Mesenchymal stem cell (in vitro differentiated cells and primary cell): ENCODE results near the gene DPP3. TPM values are rescaled to one million over a fixed set of nuclear protein-coding genes. Genes with fewer than 3 reads are reported as not detected.
A peak's percentile ranks its signal among the peaks of the same experiment; 100 is the strongest.
"Not testable (repeated sequence)": the region's sequence is repeated elsewhere in the genome, so short reads cannot be mapped to it uniquely, and the experiment has no call there.

Experiments
- DNase-seq: peaks from one replicate; pipeline ENCODE4 v3.0.0-alpha.2; 2013
- H2AFZ ChIP-seq: one replicate; pipeline ENCODE4 v1.6.1; 2013; ENCODE audit warnings: low read depth, mild to moderate bottlenecking, control low read depth, inconsistent platforms, low read length, moderate library complexity
- H2AK5ac ChIP-seq: 2 replicates; pipeline ENCODE4 v1.6.1; 2013; ENCODE audit warnings: low read length, moderate library complexity, mild to moderate bottlenecking, inconsistent platforms; ENCODE audit not compliant: severe bottlenecking
- H2BK120ac ChIP-seq: one replicate; pipeline ENCODE4 v1.6.1; 2013; ENCODE audit warnings: low read depth, mild to moderate bottlenecking, inconsistent platforms, low read length, moderate library complexity
- H2BK12ac ChIP-seq, 2 experiments: one replicate each; pipeline ENCODE4 v1.6.1; 2013; ENCODE audit warnings: inconsistent platforms in 2 of 2, low read length in 2 of 2, mild to moderate bottlenecking in 2 of 2, moderate library complexity in 2 of 2, control low read depth in 1 of 2
- H2BK15ac ChIP-seq: one replicate; pipeline ENCODE4 v1.6.1; 2013; ENCODE audit warnings: mild to moderate bottlenecking, low read depth, inconsistent platforms; ENCODE audit not compliant: poor library complexity, severe bottlenecking
- H2BK5ac ChIP-seq: 2 replicates; pipeline ENCODE4 v1.6.1; 2013; ENCODE audit warnings: low read depth, mild to moderate bottlenecking, low read length, control low read depth, inconsistent platforms; ENCODE audit not compliant: poor library complexity, severe bottlenecking
- H3K14ac ChIP-seq, 2 experiments: one replicate each; pipeline ENCODE4 v1.6.1; 2013; ENCODE audit warnings: inconsistent platforms in 2 of 2, low read length in 2 of 2, control low read depth in 1 of 2, mild to moderate bottlenecking in 1 of 2, moderate library complexity in 1 of 2
- H3K18ac ChIP-seq, 2 experiments: one replicate each; pipeline ENCODE4 v1.6.1; 2013; ENCODE audit warnings: inconsistent platforms in 2 of 2, low read length in 2 of 2, control low read depth in 1 of 2, low read depth in 1 of 2, mild to moderate bottlenecking in 1 of 2
- H3K23ac ChIP-seq, 2 experiments: one replicate each; pipeline ENCODE4 v1.6.1; 2013; ENCODE audit warnings: inconsistent platforms in 2 of 2, low read length in 2 of 2, mild to moderate bottlenecking in 2 of 2, moderate library complexity in 2 of 2, control low read depth in 1 of 2
- H3K27ac ChIP-seq: 2 replicates; pipeline ENCODE4 v1.5.1; 2013; ENCODE audit warnings: mild to moderate bottlenecking, moderate library complexity, low read length, control low read depth, inconsistent platforms; ENCODE audit not compliant: poor library complexity, severe bottlenecking
- H3K27me3 ChIP-seq, 2 experiments: 2 replicates each; pipeline versions ENCODE4 v1.6.1 to v1.7.0; 2013; ENCODE audit warnings: low read length in 2 of 2, mild to moderate bottlenecking in 2 of 2, moderate library complexity in 2 of 2, control low read depth in 1 of 2, inconsistent platforms in 1 of 2; ENCODE audit not compliant: control insufficient read depth in 1 of 2, insufficient read depth in 1 of 2
- H3K36me3 ChIP-seq, 2 experiments: 2 replicates each; pipeline versions ENCODE4 v1.6.1 to v1.7.0; 2013; ENCODE audit warnings: low read length in 2 of 2, control low read depth in 1 of 2, inconsistent platforms in 1 of 2, low read depth in 1 of 2, mild to moderate bottlenecking in 1 of 2; ENCODE audit not compliant: insufficient read depth in 2 of 2, control insufficient read depth in 1 of 2
- H3K4ac ChIP-seq, 2 experiments: one replicate each; pipeline ENCODE4 v1.6.1; 2013; ENCODE audit warnings: inconsistent platforms in 2 of 2, low read length in 2 of 2, mild to moderate bottlenecking in 2 of 2, moderate library complexity in 2 of 2, control low read depth in 1 of 2, low read depth in 1 of 2
- H3K4me1 ChIP-seq: 2 replicates; pipeline ENCODE4 v1.6.1; 2013; ENCODE audit warnings: low read depth, low read length, control low read depth; ENCODE audit not compliant: control insufficient read depth, insufficient read depth
- H3K4me2 ChIP-seq: 2 replicates; pipeline ENCODE4 v1.6.1; 2013; ENCODE audit warnings: low read length, mild to moderate bottlenecking, inconsistent platforms; ENCODE audit not compliant: poor library complexity, severe bottlenecking
- H3K4me3 ChIP-seq, 2 experiments: 2 replicates each; pipeline versions ENCODE4 v1.5.1 to v1.7.0; 2013; ENCODE audit warnings: low read length in 2 of 2, mild to moderate bottlenecking in 2 of 2, control low read depth in 1 of 2, low read depth in 1 of 2; ENCODE audit not compliant: insufficient read depth in 1 of 2
- H3K79me1 ChIP-seq: replicated peaks from 2 replicates; pipeline ENCODE4 v1.6.1; 2013; ENCODE audit warnings: mild to moderate bottlenecking, control low read depth, low read length, inconsistent platforms; ENCODE audit not compliant: poor library complexity, severe bottlenecking
- H3K9ac ChIP-seq: 2 replicates; pipeline ENCODE4 v1.7.0; 2013; ENCODE audit warnings: mild to moderate bottlenecking, low read length, moderate library complexity
- H3K9me3 ChIP-seq: 2 replicates; pipeline ENCODE4 v1.7.0; 2013; ENCODE audit warnings: mild to moderate bottlenecking, low read length; ENCODE audit not compliant: control insufficient read depth
- H4K8ac ChIP-seq: one replicate; pipeline ENCODE4 v1.6.1; 2013; ENCODE audit warnings: inconsistent platforms, mild to moderate bottlenecking, low read length, moderate library complexity
- H4K91ac ChIP-seq: one replicate; pipeline ENCODE4 v1.6.1; 2013; ENCODE audit warnings: mild to moderate bottlenecking, low read length, inconsistent platforms
- WGBS: methylation state at CpG from one replicate; pipeline ENCODE4 v1.1.7; 2013; ENCODE audit warnings: mixed read lengths; 5-methylcytosine and 5-hydroxymethylcytosine counted together
- polyA plus RNA-seq, 2 experiments: library from polyadenylated mRNA; stranded (reverse); fragments of 200-250 nt; gene quantifications; one replicate each; pipeline ENCODE4 v1.2.3, GENCODE V29; 2013

DPP3 gene
- polyA plus RNA-seq (2013, experiment 1 of 2) = 31.7 TPM
- polyA plus RNA-seq (2013, experiment 2 of 2) = 31.0 TPM

DNA sequence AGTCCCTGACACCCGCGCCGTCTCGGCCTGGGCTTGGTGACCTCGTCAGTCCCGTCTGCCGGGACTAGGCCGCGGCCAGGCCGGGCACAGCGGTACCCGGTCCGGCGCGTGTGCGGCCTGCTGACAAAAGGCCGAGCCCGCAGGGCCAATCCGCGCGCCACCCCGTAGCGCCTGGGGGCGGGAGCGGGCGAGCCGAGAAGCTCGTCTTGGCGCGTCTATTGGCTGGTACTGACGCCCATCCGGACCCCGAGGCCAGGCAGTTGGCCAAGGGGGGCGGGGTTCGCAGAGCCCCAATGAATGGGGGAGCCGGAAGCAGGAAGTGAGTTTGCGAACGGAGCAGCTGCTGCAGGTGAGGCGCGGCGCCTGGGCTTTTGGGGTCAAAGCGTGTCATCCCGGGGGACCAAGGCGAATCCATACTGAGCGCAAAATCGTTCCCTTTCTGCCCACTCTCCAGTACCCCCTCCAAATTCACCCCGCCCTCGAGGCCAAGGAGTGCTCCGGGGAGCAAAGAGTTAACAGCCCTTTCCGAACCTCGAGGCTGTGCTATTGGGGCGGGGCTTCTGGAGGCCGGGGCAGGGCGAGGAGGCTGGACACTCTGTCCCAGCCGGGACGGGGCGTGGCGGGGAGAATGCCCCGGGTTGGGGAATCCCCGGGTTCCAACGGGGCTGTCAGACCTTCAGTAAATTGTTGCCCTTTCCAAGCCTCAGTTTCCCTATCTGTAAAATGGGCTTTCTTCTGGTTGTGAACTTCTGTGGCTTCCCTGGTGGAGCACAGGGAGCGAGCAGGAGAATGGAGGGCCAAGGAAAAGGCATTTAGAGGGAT lies at the start of gene DPP3:
Gene DPP3 (plus strand): TSS at position 318 of the 822 bp plus-strand sequence. CDS start 1,767 bp downstream, outside the sequence.
- H3K4me3 ChIP-seq = peak within 1 kb of the TSS; percentile 73 to 96
- peak within 1 kb of the TSS; percentile 65 for H4K91ac ChIP-seq
- H3K9ac ChIP-seq = peak within 1 kb of the TSS; percentile 99
- H3K27me3 ChIP-seq = no peaks in the 10 kb centered on the region
- peaks cover 24% of the 10 kb centered on the region for H3K79me1 ChIP-seq
- H3K14ac ChIP-seq = peak within 1 kb of the TSS in 1 of 2 experiments; percentile 82
- peak within 1 kb of the TSS; percentile 46 to 84 for H3K18ac ChIP-seq
- H3K23ac ChIP-seq = peak within 1 kb of the TSS in 1 of 2 experiments; percentile 46
- peak; percentile 98 for DNase-seq
- peak within 1 kb of the TSS; percentile 94 for H4K8ac ChIP-seq
- H2BK5ac ChIP-seq = peak within 1 kb of the TSS; percentile 85
- peak within 1 kb of the TSS; percentile 91 for H2BK15ac ChIP-seq
- H2AK5ac ChIP-seq = peak within 1 kb of the TSS; percentile 24
- H2AFZ ChIP-seq = peak within 1 kb of the TSS; percentile 36
- peak within 1 kb of the TSS; percentile 71 for H2BK120ac ChIP-seq
- WGBS = under 1% methylated on average over 61 of the region's 62 CpGs
- H3K4ac ChIP-seq = peak within 1 kb of the TSS; percentile 55 to 97
- H3K36me3 ChIP-seq = peaks cover 30 to 37% of the 10 kb centered on the region in 2 experiments
- peak within 1 kb of the TSS; percentile 96 for H3K27ac ChIP-seq
- no peaks in the 10 kb centered on the region for H3K9me3 ChIP-seq
- H3K4me2 ChIP-seq = peak within 1 kb of the TSS; percentile 82
- peaks cover 14% of the 10 kb centered on the region for H3K4me1 ChIP-seq
- H2BK12ac ChIP-seq = peak within 1 kb of the TSS in 1 of 2 experiments; percentile 6

- not testable (repeated sequence) for H4K91ac ChIP-seq, H3K18ac ChIP-seq, H3K27ac ChIP-seq, H2BK5ac ChIP-seq, H3K23ac ChIP-seq, H2BK15ac ChIP-seq, H2BK120ac ChIP-seq, H3K79me1 ChIP-seq, H2AK5ac ChIP-seq, H3K4me2 ChIP-seq, H3K27me3 ChIP-seq, H4K8ac ChIP-seq, H3K9me3 ChIP-seq, H3K4me1 ChIP-seq, H2AFZ ChIP-seq, H3K4ac ChIP-seq, H3K4me3 ChIP-seq, H3K9ac ChIP-seq, H2BK12ac ChIP-seq, DNase-seq, H3K14ac ChIP-seq
- H3K36me3 ChIP-seq = peaks cover 11 to 30% of the 10 kb centered on the region in 2 experiments
Measured at GRCh38 chr11:66431287-66431686, 48.9 kb upstream of the DPP3 start.

- DNase-seq = not testable (repeated sequence)
- 93% methylated on average over 7 of the region's 8 CpGs for WGBS
Measured at GRCh38 chr11:66431871-66432329, 48.3 kb upstream of the DPP3 start.

DNA sequence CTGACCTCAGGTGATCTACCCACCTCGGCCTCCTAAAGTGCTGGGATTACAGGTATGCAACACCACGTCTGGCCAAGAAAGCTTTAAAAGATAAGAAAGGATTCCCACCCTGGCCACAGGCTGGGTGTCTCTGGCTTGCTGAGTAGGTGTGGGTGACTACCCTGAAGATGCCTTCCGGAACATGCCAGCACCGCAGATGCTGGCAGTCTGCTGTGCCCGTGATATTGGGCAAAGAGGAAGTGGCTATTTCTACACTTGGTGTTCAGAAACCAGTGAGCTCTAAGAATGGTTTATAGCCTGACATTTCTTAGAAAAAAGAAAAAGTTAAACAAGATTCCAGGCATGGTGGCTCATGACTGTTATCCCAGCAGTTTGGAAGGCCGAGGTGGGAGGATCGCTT lies 47.6 kb upstream of the DPP3 start:
- H4K91ac ChIP-seq = no peak overlapping the region
- no peak overlapping the region for H2AFZ ChIP-seq
- peaks cover 8% of the 10 kb centered on the region for H3K79me1 ChIP-seq
- no peak overlapping the region for H3K9ac ChIP-seq
- H3K9me3 ChIP-seq = no peaks in the 10 kb centered on the region
- no peak overlapping the region for H3K14ac ChIP-seq
- H4K8ac ChIP-seq = no peak overlapping the region
- no peak for DNase-seq
- WGBS = 92% methylated on average over 5 of the region's 7 CpGs
- no peak overlapping the region for H2BK120ac ChIP-seq
- no peak overlapping the region for H3K23ac ChIP-seq
- peaks cover 19 to 38% of the 10 kb centered on the region in 2 experiments for H3K36me3 ChIP-seq
- H2BK15ac ChIP-seq = no peak overlapping the region
- H3K4me2 ChIP-seq = no peak overlapping the region
- no peak overlapping the region for H2BK5ac ChIP-seq
- H3K27me3 ChIP-seq = no peaks in the 10 kb centered on the region
- H3K4me3 ChIP-seq = no peak overlapping the region
- no peak overlapping the region for H2BK12ac ChIP-seq
- no peak overlapping the region for H3K4ac ChIP-seq
- no peak overlapping the region for H3K18ac ChIP-seq
- H3K4me1 ChIP-seq = no peaks in the 10 kb centered on the region
- no peak overlapping the region for H2AK5ac ChIP-seq
- no peak overlapping the region for H3K27ac ChIP-seq

More at GRCh38 chr11:66431871-66432329, 48.3 kb upstream of the DPP3 start:
- not testable (repeated sequence) for H3K79me1 ChIP-seq, H3K23ac ChIP-seq, H4K8ac ChIP-seq, H3K4me3 ChIP-seq, H3K14ac ChIP-seq, H2AFZ ChIP-seq, H3K4me1 ChIP-seq, H3K27ac ChIP-seq, H2BK12ac ChIP-seq, H3K18ac ChIP-seq, H2BK15ac ChIP-seq, H3K4ac ChIP-seq, H4K91ac ChIP-seq, H3K4me2 ChIP-seq, H3K27me3 ChIP-seq, H2BK5ac ChIP-seq, H2BK120ac ChIP-seq, H2AK5ac ChIP-seq, H3K9ac ChIP-seq, H3K9me3 ChIP-seq
- H3K36me3 ChIP-seq = peaks cover 16 to 36% of the 10 kb centered on the region in 2 experiments
